H1 (cell line): ENCODE data around the gene ASTN2. TPM values are rescaled to one million over a fixed set of nuclear protein-coding genes. Genes with fewer than 3 reads are reported as not detected.

Source experiments
- CTCF ChIA-PET: fragments of 300-600 bp; sonication (Branson Sonifier 250); formaldehyde crosslinking; loops from one replicate; lab custom pipeline; 2021; ENCODE audit not compliant: partially characterized antibody; lab: Charles Lee
- POLR2A ChIA-PET: fragments of 300-600 bp; sonication (Branson Sonifier 250); formaldehyde crosslinking; loops from one replicate; lab custom pipeline; 2021; ENCODE audit warnings: inconsistent platforms; ENCODE audit not compliant: partially characterized antibody; lab: Charles Lee
- DNase-seq, 2 experiments: peaks; one replicate each; pipeline versions ENCODE4 v3.0.0 to v3.0.0-alpha.2; 2010 to 2022; ENCODE audit warnings: low spot score in 2 of 2, low read depth in 1 of 2, mixed read lengths in 1 of 2
- FAIRE-seq: peaks from 2 replicates; lab custom pipeline; 2011; peaks lifted over from hg19 to GRCh38; lab: Jason Lieb, UNC
- H2AFZ ChIP-seq: 2 replicates; pipeline ENCODE4 v1.8.1; 2012; ENCODE audit warnings: low read length, inconsistent platforms
- H2AK5ac ChIP-seq: 2 replicates; pipeline ENCODE4 v1.6.1; 2013; ENCODE audit warnings: low read depth, low read length
- H2BK120ac ChIP-seq: replicated peaks from 2 replicates; pipeline ENCODE3; 2013; ENCODE audit warnings: low read depth, low read length, inconsistent platforms
- H2BK12ac ChIP-seq: 2 replicates; pipeline ENCODE4 v1.6.1; 2013; ENCODE audit warnings: low read depth, low read length
- H2BK15ac ChIP-seq: 2 replicates; pipeline ENCODE4 v1.6.1; 2013; ENCODE audit warnings: low read length
- H2BK20ac ChIP-seq: 2 replicates; pipeline ENCODE4 v1.6.1; 2013; ENCODE audit warnings: low read length
- H2BK5ac ChIP-seq: 2 replicates; pipeline ENCODE4 v1.6.1; 2013; ENCODE audit warnings: low read depth, low read length
- H3K14ac ChIP-seq: 2 replicates; pipeline ENCODE4 v1.6.1; 2013; ENCODE audit warnings: inconsistent platforms; ENCODE audit not compliant: insufficient read length
- H3K18ac ChIP-seq: 2 replicates; pipeline ENCODE4 v1.6.1; 2013; ENCODE audit warnings: low read length; ENCODE audit errors: extremely low read depth
- H3K23ac ChIP-seq: 2 replicates; pipeline ENCODE4 v1.6.1; 2013; ENCODE audit warnings: inconsistent platforms; ENCODE audit not compliant: insufficient read length
- H3K23me2 ChIP-seq: 2 replicates; pipeline ENCODE4 v1.6.1; 2013; ENCODE audit warnings: low read depth, low read length
- H3K27ac ChIP-seq: 2 replicates; pipeline ENCODE4 v1.6.1; 2011; ENCODE audit warnings: low read depth, low read length, inconsistent platforms
- H3K27me3 ChIP-seq, 4 experiments: replicated peaks in 1 of 4; 1 replicate in 1 of 4; 2 replicates in 3 of 4; pipeline versions ENCODE4 v1.6.1 to v1.8.1; 2011 to 2013; ENCODE audit warnings: low read length in 3 of 4, mild to moderate bottlenecking in 3 of 4, inconsistent platforms in 2 of 4, mixed read lengths in 2 of 4, moderate library complexity in 1 of 4; ENCODE audit not compliant: control insufficient read depth in 3 of 4, insufficient read depth in 3 of 4; ENCODE audit errors: extremely low read depth in 1 of 4
- H3K36me3 ChIP-seq, 4 experiments: 2 replicates each; pipeline versions ENCODE4 v1.6.1 to v1.8.1; 2011 to 2013; ENCODE audit warnings: mild to moderate bottlenecking in 4 of 4, low read length in 3 of 4, moderate library complexity in 2 of 4, control low read depth in 1 of 4, inconsistent platforms in 1 of 4; ENCODE audit not compliant: insufficient read depth in 4 of 4, control insufficient read depth in 2 of 4
- H3K4ac ChIP-seq: replicated peaks from 2 replicates; pipeline ENCODE3; 2013; ENCODE audit warnings: low read length, low read depth, mixed read lengths, inconsistent platforms; ENCODE audit not compliant: insufficient read length
- H3K4me1 ChIP-seq, 4 experiments: replicated peaks in 1 of 4; 1 replicate in 1 of 4; 2 replicates in 3 of 4; pipeline versions ENCODE4 v1.6.1 to v1.8.1; 2011 to 2013; ENCODE audit warnings: low read length in 3 of 4, inconsistent platforms in 2 of 4, mixed read lengths in 1 of 4; ENCODE audit not compliant: insufficient read depth in 4 of 4, control insufficient read depth in 3 of 4
- H3K4me2 ChIP-seq, 2 experiments: 2 replicates each; pipeline versions ENCODE4 v1.6.1 to v1.8.1; 2011 to 2013; ENCODE audit warnings: low read depth in 2 of 2, low read length in 2 of 2, control low read depth in 1 of 2, inconsistent platforms in 1 of 2, mild to moderate bottlenecking in 1 of 2; ENCODE audit not compliant: insufficient read depth in 1 of 2
- H3K4me3 ChIP-seq, 4 experiments: fragments of 200-600, 300-600 bp in 1 of 4; sonication (generic), shearing (Covaris generic), sonication (Bioruptor Twin) in 1 of 4; 2 replicates each; pipeline versions ENCODE4 v1.5.1 to v1.8.1; 2011 to 2016; ENCODE audit warnings: low read length in 4 of 4, low read depth in 3 of 4, control low read depth in 2 of 4, inconsistent platforms in 2 of 4, mild to moderate bottlenecking in 2 of 4, mixed read lengths in 1 of 4, moderate library complexity in 1 of 4; ENCODE audit not compliant: insufficient read depth in 2 of 4; ENCODE audit errors: extremely low read depth in 1 of 4
- H3K56ac ChIP-seq: replicated peaks from 2 replicates; pipeline ENCODE3; 2013; ENCODE audit warnings: low read depth, mild to moderate bottlenecking, mixed read lengths, low read length, inconsistent platforms; ENCODE audit not compliant: insufficient read length
- H3K79me1 ChIP-seq: 2 replicates; pipeline ENCODE4 v1.6.1; 2013; ENCODE audit warnings: low read depth, low read length, control low read depth
- H3K79me2 ChIP-seq, 2 experiments: 2 replicates each; pipeline versions ENCODE4 v1.6.1 to v1.8.1; 2012 to 2013; ENCODE audit warnings: low read length in 2 of 2, mild to moderate bottlenecking in 2 of 2, inconsistent platforms in 1 of 2; ENCODE audit not compliant: insufficient read depth in 2 of 2, control insufficient read depth in 1 of 2
- H3K9ac ChIP-seq, 4 experiments: replicated peaks in 1 of 4; 1 replicate in 1 of 4; 2 replicates in 3 of 4; pipeline versions ENCODE4 v1.6.1 to v1.8.1; 2011 to 2013; ENCODE audit warnings: low read depth in 3 of 4, low read length in 3 of 4, control low read depth in 2 of 4, mild to moderate bottlenecking in 2 of 4, moderate library complexity in 2 of 4, inconsistent platforms in 1 of 4; ENCODE audit errors: extremely low read depth in 1 of 4
- H3K9me3 ChIP-seq, 2 experiments: 2 replicates each; pipeline versions ENCODE4 v1.6.1 to v1.8.1; 2012 to 2013; ENCODE audit warnings: mild to moderate bottlenecking in 2 of 2, moderate library complexity in 2 of 2, control low read depth in 1 of 2, inconsistent platforms in 1 of 2, low read depth in 1 of 2, low read length in 1 of 2, mixed read lengths in 1 of 2; ENCODE audit not compliant: insufficient read depth in 2 of 2
- H4K20me1 ChIP-seq, 2 experiments: replicated peaks in 1 of 2; 2 replicates each; pipeline versions ENCODE3 to v1.8.1; 2011 to 2013; ENCODE audit warnings: inconsistent platforms in 2 of 2, low read length in 2 of 2, mild to moderate bottlenecking in 1 of 2; ENCODE audit not compliant: insufficient read depth in 2 of 2, control insufficient read depth in 1 of 2
- H4K5ac ChIP-seq: 2 replicates; pipeline ENCODE4 v1.6.1; 2013; ENCODE audit warnings: low read length, low read depth, mixed read lengths, inconsistent platforms; ENCODE audit not compliant: insufficient read length
- H4K8ac ChIP-seq: 2 replicates; pipeline ENCODE4 v1.8.0; 2013; ENCODE audit warnings: mild to moderate bottlenecking, moderate library complexity, low read length, inconsistent platforms; ENCODE audit not compliant: insufficient read depth; ENCODE audit errors: extremely low read depth
- H4K91ac ChIP-seq: replicated peaks from 2 replicates; pipeline ENCODE3; 2013; ENCODE audit warnings: low read length, mixed read lengths, inconsistent platforms; ENCODE audit not compliant: insufficient read length
- TAF7 ChIP-seq: optimal IDR thresholded peaks from 2 replicates; pipeline ENCODE3; 2011; ENCODE audit warnings: low read depth, mild to moderate bottlenecking, inconsistent platforms, low read length, moderate library complexity, borderline replicate concordance
- WGBS, 2 experiments: shearing (Covaris generic) in 1 of 2; methylation state at CpG; one replicate each; pipeline versions ENCODE4 v1.1.6 to v1.1.7; 2013 to 2015; ENCODE audit warnings: low lambda C conversion rate in 2 of 2, mixed read lengths in 2 of 2, inconsistent platforms in 1 of 2, low coverage in 1 of 2, missing lambda C conversion rate in 1 of 2; ENCODE audit not compliant: insufficient replicate concordance in 2 of 2, insufficient coverage in 1 of 2, insufficient read length in 1 of 2; ENCODE audit errors: extremely low coverage in 1 of 2, missing lambda C conversion rate in 1 of 2; 5-methylcytosine and 5-hydroxymethylcytosine counted together
- polyA plus RNA-seq, 7 experiments: library from polyadenylated mRNA; depleted of rRNA in 3 of 7; stranded (reverse) in 5 of 7; unstranded in 2 of 7; fragments of >200 nt in 5 of 7; fragments of 200-250 nt in 2 of 7; gene quantifications; 1 replicate in 5 of 7; 2 replicates in 1 of 7; 4 replicates in 1 of 7; pipeline versions ENCODE4 v1.2.1 to v1.2.3, GENCODE V29; 2011 to 2013; ENCODE audit warnings: missing spikeins in 2 of 7, mixed read lengths in 2 of 7
- total RNA-seq: library from RNA; stranded (reverse); fragmentation: NEBNext Ultra II Directional; extraction: Animal tissue kit (Norgen Biotek cat#: 25700); gene quantifications from 2 replicates; pipeline ENCODE4 v1.2.1, GENCODE V29; 2021

The ASTN2 gene
- total and polyA plus RNA-seq, 2 of the 8 experiments (the other 6 are each of a cell fraction or from before 2014, with no cell fraction given), result 8.2 to 13.7 TPM

DNA sequence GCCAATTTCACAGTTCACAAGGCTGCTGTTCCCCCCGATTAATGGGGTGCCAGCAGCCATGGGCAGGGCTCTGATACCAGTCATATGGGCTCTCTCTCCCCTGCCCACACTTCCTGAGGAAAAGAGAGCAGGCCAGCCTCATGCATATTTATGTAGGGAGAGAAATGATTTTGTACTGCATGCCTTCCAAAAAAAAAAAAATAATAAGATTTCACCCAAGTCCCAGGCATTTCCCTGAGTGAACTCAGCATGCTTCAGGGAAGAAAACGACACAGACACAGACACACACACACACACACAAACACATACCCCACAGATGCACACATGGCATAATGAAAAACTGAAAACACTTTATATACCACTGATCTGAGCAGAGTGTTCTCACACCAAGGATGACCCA is 232.8 kb downstream of the ASTN2 start:
- no peak for DNase-seq
- H3K79me2 ChIP-seq, result no peaks in the 10 kb centered on the region
- H4K5ac ChIP-seq, result no peak overlapping the region
- no peak overlapping the region for H2BK120ac ChIP-seq
- H3K4me3 ChIP-seq, result no peak overlapping the region
- no peaks in the 10 kb centered on the region; the same call in 1 of the 2 replicates for H3K23me2 ChIP-seq
- no peak for FAIRE-seq
- peak overlapping the region; percentile 43; the same call in 1 of the 2 replicates for H4K8ac ChIP-seq
- no peak overlapping the region for H4K91ac ChIP-seq
- no peak overlapping the region for H3K23ac ChIP-seq
- no peaks in the 10 kb centered on the region for H3K27me3 ChIP-seq
- peaks cover 0 to 3% (median 0%) of the 10 kb centered on the region in 4 experiments; a peak in 2 of 7 replicates for H3K4me1 ChIP-seq
- no peak overlapping the region for H2BK12ac ChIP-seq
- H3K4ac ChIP-seq, result no peak overlapping the region
- H4K20me1 ChIP-seq, result no peaks in the 10 kb centered on the region
- CTCF ChIA-PET, result interaction anchor here (1.1 kb wide), 1 partner anchor 227 kb away, joined by 3 read pairs; no protein-coding TSS in a partner anchor
- no peak overlapping the region for H2BK5ac ChIP-seq
- POLR2A ChIA-PET, result no interaction called here
- H3K14ac ChIP-seq, result no peak overlapping the region
- H3K36me3 ChIP-seq, result no peaks in the 10 kb centered on the region
- H3K56ac ChIP-seq, result no peak overlapping the region
- H2AFZ ChIP-seq, result no peak overlapping the region
- H3K4me2 ChIP-seq, result no peak overlapping the region
- no peak overlapping the region for H2BK15ac ChIP-seq
- no peak overlapping the region for H3K27ac ChIP-seq
- WGBS, 2 experiments, result 70% methylated on average over 2 of the region's 2 CpGs; no CpG with 5 or more reads in 1 of the 2 experiments
- H2BK20ac ChIP-seq, result no peak overlapping the region
- no peak overlapping the region for H3K9ac ChIP-seq
- H3K18ac ChIP-seq, result no peak overlapping the region
- no peak for TF ChIP-seq TAF7
- H3K79me1 ChIP-seq, result no peaks in the 10 kb centered on the region
- no peak overlapping the region for H2AK5ac ChIP-seq
- peaks cover 8 to 15% of the 10 kb centered on the region in 2 experiments for H3K9me3 ChIP-seq
